HG03159 (cell line): ENCODE data around the gene BNC2.

ENCODE experiments used
- ATAC-seq: cut with Tn5 transposase; IDR thresholded peaks from one replicate; pipeline ENCODE4 v1.9.1; 2021; ENCODE audit warnings: mild to moderate bottlenecking, moderate library complexity; ENCODE audit not compliant: unreplicated experiment

BNC2 gene

GRCh38 chr9:16718952-16719351 lies 151.5 kb downstream of the BNC2 start:
- ATAC-seq, result no peak

GRCh38 chr9:16718296-16718695 lies 152.2 kb downstream of the BNC2 start:
- ATAC-seq, result no peak

- no peak for ATAC-seq
Measured at GRCh38 chr9:16716601-16717000, 153.9 kb downstream of the BNC2 start.

GRCh38 chr9:16715404-16715803 lies 155.1 kb downstream of the BNC2 start:
- ATAC-seq, result no peak

GRCh38 chr9:16712787-16713186 lies 157.7 kb downstream of the BNC2 start:
- ATAC-seq, result no peak

GRCh38 chr9:16710888-16711287 lies 159.6 kb downstream of the BNC2 start:
- no peak for ATAC-seq

GRCh38 chr9:16709924-16710323 lies 160.5 kb downstream of the BNC2 start:
- no peak for ATAC-seq

- ATAC-seq, result no peak
Measured at GRCh38 chr9:16708656-16709435, 161.6 kb downstream of the BNC2 start.

- no peak for ATAC-seq
Measured at GRCh38 chr9:16705111-16705604, 165.3 kb downstream of the BNC2 start.

GRCh38 chr9:16704116-16705110 lies 166.1 kb downstream of the BNC2 start:
- ATAC-seq, result no peak

GRCh38 chr9:16701347-16701746 lies 169.1 kb downstream of the BNC2 start:
- ATAC-seq, result no peak

GRCh38 chr9:16693616-16694015 lies 176.9 kb downstream of the BNC2 start:
- no peak for ATAC-seq

GRCh38 chr9:16690628-16691027 lies 179.8 kb downstream of the BNC2 start:
- ATAC-seq, result no peak

- ATAC-seq, result no peak
Measured at GRCh38 chr9:16690205-16690604, 180.3 kb downstream of the BNC2 start.

- no peak for ATAC-seq
Measured at GRCh38 chr9:16689351-16689938, 181.0 kb downstream of the BNC2 start.

GRCh38 chr9:16688814-16689213 lies 181.7 kb downstream of the BNC2 start:
- ATAC-seq, result no peak

- no peak for ATAC-seq
Measured at GRCh38 chr9:16687678-16688369, 182.6 kb downstream of the BNC2 start.

GRCh38 chr9:16683326-16683725 lies 187.1 kb downstream of the BNC2 start:
- no peak for ATAC-seq

- no peak for ATAC-seq
Measured at GRCh38 chr9:16682273-16682672, 188.2 kb downstream of the BNC2 start.

GRCh38 chr9:16681652-16681987 lies 188.8 kb downstream of the BNC2 start:
- ATAC-seq, result no peak
